GM19099 (cell line): Measurements from ENCODE around the gene P2RY2.

ENCODE experiments used
- POLR2A ChIP-seq: IDR thresholded peaks from 3 replicates; pipeline ENCODE4 v1.6.1; 2011; ENCODE audit warnings: low read depth; ENCODE audit not compliant: insufficient read length; ENCODE audit errors: extremely low read depth

Gene P2RY2

GRCh38 chr11:73284106-73284505 is 66.0 kb downstream of the P2RY2 start:
- no peak for TF ChIP-seq POLR2A

GRCh38 chr11:73285721-73286120 is 67.6 kb downstream of the P2RY2 start:
- no peak for TF ChIP-seq POLR2A
